GM12875 (cell line): ENCODE measurements around the gene LRFN3.
"Not testable (repeated sequence)": the region's sequence is repeated elsewhere in the genome, so short reads cannot be mapped to it uniquely, and the experiment has no call there.

ENCODE experiments used
- H3K4me3 ChIP-seq: one replicate; pipeline ENCODE4 v1.5.1; 2011; ENCODE audit warnings: low read depth, low read length, control low read depth
- CTCF ChIP-seq: IDR thresholded peaks from 2 replicates; pipeline ENCODE4 v1.5.1; 2011; ENCODE audit warnings: low read depth, mild to moderate bottlenecking, control low read depth, inconsistent platforms, low read length, moderate library complexity, borderline replicate concordance; ENCODE audit not compliant: insufficient read depth

The LRFN3 gene

DNA sequence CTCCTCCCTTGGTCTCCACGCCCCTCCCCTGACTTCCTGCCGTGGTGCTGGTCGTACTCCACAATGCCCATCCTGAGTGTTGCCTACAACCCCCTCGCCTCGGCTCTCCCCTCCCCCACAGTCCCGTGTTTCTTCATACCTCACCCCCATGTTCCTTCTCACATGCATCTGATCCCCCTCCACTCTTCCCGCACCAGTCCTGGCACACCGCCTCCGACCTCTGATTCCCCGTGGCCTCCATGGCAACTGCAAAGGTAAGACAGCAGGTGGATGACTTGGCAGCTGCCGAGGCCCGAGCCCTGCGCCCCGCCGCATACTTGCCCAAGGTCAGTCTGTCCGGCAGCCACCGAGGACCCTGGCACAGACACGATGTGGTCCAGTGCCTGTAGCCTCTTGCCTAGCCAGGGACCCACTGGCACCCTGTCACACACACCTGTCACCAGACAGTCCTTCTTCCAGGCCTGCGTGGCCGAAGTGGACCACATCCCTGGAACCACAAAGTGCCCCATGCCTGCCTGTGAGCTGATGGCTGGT is 42.7 kb downstream of the LRFN3 start:
- TF ChIP-seq CTCF = no peak
- H3K4me3 ChIP-seq = no peak overlapping the region

DNA sequence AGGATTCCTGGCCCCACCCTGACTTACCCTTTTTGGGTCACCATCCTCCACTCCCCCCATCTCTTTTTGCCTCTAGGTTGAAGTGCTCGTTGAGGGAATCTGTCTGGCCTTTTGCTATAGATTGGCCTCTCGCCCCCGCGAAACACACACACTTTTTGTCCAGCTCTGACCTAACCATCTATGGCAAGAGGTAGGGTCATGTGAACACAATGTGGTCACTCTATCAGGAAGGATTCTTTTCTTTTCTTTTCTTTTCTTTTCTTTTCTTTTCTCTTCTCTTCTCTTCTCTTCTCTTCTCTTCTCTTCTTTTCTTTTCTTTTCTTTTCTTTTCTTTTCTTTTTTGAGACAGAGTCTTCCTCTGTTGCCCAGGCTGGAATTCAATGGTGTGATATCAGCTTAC is 44.8 kb downstream of the LRFN3 start:
- H3K4me3 ChIP-seq = not testable (repeated sequence)

GRCh38 chr19:35983177-35983576 is 47.0 kb downstream of the LRFN3 start:
- TF ChIP-seq CTCF = no peak
- H3K4me3 ChIP-seq = no peak overlapping the region

DNA sequence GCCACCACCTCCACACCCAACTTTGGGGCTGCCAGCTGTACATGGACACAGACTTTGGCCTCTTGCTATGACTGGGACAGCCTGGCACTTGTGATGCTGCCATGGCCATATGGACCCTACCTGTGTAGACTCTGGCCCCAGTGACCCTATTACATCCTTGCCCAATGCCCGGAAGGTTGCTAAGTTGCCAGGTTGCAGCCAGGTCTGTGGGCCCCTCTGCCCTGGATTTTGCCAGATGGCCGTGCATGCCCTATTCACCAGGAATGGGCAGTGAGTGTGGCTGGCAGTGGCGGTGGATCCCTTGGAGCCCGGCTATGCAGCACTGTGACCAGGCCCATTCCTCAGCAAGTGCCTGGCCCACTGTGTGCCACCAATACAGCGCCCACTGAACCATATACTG is 49.9 kb downstream of the LRFN3 start:
- no peak for TF ChIP-seq CTCF
- H3K4me3 ChIP-seq = no peak overlapping the region

GRCh38 chr19:35986664-35987570 is 50.7 kb downstream of the LRFN3 start:
- 0 out of 2 replicates have a peak, but pooled peaks have one; percentile 14 for TF ChIP-seq CTCF

DNA sequence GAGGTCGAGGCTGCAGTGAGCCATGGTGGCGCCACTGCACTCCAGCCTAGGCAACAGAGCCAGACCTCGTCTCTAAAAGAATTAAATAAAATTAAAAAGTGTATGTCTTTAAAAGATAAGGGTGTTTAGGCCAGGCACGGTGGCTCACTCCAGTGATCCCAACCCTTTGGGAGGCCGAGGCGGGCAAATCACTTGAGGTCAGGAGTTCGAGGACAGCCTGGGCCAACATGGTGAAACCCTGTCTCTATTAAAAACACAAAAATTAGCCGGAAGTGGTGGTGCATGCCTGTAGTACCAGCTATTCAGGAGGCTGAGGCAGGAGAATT is 51.4 kb downstream of the LRFN3 start:
- no peak for TF ChIP-seq CTCF
- no peak overlapping the region for H3K4me3 ChIP-seq

More at GRCh38 chr19:35986664-35987570, 50.7 kb downstream of the LRFN3 start:
- H3K4me3 ChIP-seq = peak overlapping the region; percentile 37

- no peak for TF ChIP-seq CTCF
These were observed 52.6 kb downstream of the LRFN3 start for GRCh38 chr19:35988824-35989223.

DNA sequence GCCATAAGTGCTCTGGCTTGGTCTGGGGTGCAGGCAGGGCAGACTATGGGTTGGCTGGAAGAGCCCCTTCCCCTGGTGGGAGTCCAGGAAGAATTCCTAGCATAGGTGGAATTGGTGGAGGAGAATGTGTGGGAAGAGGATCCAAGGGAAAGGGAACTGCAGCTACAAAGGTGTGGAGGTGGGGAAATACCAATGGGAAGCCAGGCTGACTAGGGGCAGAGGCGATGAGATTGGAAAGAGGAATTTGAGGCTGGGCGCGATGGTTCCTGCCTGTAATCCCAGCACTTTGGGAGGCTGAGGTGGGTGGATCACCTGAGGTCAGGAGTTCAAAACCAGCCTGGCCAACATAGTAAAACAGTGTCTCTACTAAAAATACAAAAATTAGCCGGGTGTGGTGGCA is 54.0 kb downstream of the LRFN3 start:
- no peak overlapping the region for H3K4me3 ChIP-seq
- no peak for TF ChIP-seq CTCF

More at GRCh38 chr19:35988824-35989223, 52.6 kb downstream of the LRFN3 start:
- H3K4me3 ChIP-seq = no peak overlapping the region
